Renal cortex interstitium (tissue), 11 donors: ENCODE results near the gene AP2A2. TPM values are rescaled to one million over a fixed set of nuclear protein-coding genes. Genes with fewer than 3 reads are reported as not detected.

Experiments
- DNase-seq, 11 donors: peaks; one replicate each; pipeline ENCODE4 v3.0.0-alpha.2; 2013; ENCODE audit warnings: low read depth in 9 of 11, low spot score in 4 of 11; ENCODE audit errors: extremely low read depth in 1 of 11
- polyA plus RNA-seq, 3 donors: library from polyadenylated mRNA; unstranded; fragments of 120-200 nt; gene quantifications; one replicate each; pipeline ENCODE4 v1.2.1, GENCODE V29; 2013; ENCODE audit not compliant: insufficient read length in 3 of 3

AP2A2 gene
- polyA plus RNA-seq, 3 donors: 105 to 133 (median 108) TPM

- no peak for DNase-seq
These were observed 104.0 kb downstream of the AP2A2 start for GRCh38 chr11:1029654-1030053.

DNA sequence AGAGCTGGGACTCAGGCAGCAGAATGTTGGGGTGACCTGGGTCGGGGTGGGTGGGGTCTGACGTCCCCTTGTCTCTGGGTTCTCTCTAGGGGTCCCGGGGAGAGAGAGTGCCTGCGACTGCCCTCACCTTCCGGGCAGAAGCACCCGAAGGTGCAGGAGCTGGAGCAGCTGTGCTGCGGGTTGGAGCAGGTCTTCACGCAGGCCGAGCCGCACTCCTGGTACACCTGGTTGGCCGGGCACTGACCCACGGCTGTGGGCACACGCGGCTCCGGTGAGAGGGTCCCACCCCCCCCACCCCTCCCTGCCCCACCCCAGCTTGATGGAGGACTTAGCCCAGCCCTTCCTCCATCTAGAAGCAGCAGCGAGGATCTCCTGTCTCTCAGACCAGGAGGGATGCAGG is 104.4 kb downstream of the AP2A2 start:
- DNase-seq: no peak

- DNase-seq: no peak
These were observed 104.9 kb downstream of the AP2A2 start for GRCh38 chr11:1030556-1030955.

DNA sequence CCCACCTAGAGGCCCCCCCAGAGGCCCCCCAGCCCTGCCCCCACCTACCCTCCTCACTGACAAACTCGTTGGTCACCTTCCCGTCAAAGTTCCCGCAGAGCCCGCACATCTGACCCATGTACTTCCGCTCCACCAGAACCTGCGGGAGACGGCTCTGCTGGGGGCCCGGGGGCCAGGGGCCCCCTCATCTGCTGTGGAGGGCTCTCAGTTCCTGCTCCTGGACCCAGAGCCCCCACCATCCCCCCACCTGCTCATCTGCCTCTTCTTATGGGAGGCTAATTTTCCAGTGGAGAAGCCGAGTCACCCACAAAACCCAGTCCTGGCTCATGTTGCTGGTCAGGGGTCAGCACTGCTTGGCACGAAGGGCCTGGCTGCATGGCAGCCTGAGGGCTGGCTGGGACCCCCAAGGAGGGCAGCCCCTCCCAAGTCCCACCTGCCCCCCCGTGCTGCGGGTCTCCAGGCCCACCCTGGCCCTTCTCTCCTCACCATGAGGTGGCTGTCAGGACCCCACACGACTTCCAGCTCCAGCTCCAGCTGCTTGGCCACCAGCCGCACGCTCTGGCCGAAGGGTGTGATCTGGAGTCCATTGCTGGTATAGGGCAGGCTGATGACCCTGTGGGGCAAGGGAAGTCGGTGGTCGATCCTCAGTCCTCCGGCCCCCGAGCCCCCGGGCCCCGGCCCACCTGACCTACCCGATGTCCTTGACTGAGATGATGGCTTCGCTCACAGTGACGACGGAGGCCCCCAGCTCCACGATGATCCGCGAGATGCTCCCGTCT is 105.6 kb downstream of the AP2A2 start:
- no peak for DNase-seq

- DNase-seq: no peak
These were observed 106.7 kb downstream of the AP2A2 start for GRCh38 chr11:1032310-1032891.

DNA sequence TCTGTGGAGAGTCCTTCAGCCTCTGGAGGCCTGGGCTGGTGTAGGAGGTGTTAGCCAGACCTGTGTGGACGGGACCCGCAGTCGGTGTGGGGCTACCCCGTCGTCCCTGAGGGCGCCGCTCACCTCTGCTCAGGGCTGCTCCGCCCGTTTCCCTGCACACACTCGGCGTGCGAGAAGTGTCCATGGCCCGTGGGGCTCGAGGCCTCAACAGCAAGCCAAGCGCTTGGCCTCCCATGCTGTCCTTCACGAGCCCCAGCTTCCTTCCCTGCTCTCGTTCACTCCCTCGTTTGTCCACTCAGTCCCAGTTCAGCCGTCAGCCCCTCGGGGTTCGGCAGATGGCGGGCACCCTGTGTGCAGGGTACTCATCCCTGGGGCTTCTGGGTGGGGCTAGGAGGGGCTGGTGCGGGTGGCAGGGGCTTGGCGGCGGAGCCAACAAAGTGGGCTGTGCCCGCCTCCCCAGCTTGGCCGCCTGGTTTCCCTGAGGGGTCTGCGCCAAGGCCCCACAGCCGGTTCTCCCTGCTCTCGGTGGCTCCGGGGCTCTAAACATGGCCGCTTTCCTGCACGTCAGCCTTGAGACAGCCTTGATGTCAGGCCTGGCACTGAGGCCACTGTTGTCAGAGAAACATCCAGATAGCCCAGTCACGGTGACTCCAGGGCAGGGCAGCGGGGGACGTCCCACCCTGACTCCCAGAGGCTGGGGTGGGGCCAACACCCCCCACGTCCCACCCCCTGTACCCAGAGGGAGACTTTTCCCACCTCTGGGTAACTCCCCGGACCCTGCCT is 107.5 kb downstream of the AP2A2 start:
- DNase-seq: no peak

DNA sequence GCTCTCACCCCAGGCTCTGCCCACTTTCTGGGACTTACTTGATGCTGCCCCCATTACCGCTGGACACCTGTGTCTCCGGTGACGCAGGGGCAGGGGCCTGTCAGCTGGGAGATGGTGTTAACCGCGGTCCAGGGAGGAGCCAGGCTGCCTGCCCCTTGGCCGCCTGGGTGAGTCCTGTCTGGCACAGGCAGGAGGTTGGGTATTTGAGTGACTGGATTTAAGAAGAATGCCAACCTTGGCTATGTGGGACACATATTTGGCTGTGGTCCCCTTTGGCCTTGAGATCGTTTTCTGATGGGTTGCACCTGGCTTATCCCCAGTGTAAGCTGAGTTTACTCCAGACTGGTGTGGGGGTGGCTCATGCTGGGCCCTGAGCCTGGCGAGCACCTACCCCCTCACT is 108.3 kb downstream of the AP2A2 start:
- no peak for DNase-seq

- DNase-seq: no peak
These were observed 109.0 kb downstream of the AP2A2 start for GRCh38 chr11:1034456-1035295.

GRCh38 chr11:1035577-1036283 is 110.1 kb downstream of the AP2A2 start:
- DNase-seq: no peak

- peak in 5 of 11 donors; percentile 12 to 36 (median 25) for DNase-seq
These were observed 110.7 kb downstream of the AP2A2 start, which contains the start of gene MUC6 for GRCh38 chr11:1036303-1036923. MUC6 (minus strand) TSS chr11:1036718; CDS start chr11:1036655, 63 bp downstream.

- DNase-seq: no peak
These were observed 111.3 kb downstream of the AP2A2 start for GRCh38 chr11:1036931-1037330.

DNA sequence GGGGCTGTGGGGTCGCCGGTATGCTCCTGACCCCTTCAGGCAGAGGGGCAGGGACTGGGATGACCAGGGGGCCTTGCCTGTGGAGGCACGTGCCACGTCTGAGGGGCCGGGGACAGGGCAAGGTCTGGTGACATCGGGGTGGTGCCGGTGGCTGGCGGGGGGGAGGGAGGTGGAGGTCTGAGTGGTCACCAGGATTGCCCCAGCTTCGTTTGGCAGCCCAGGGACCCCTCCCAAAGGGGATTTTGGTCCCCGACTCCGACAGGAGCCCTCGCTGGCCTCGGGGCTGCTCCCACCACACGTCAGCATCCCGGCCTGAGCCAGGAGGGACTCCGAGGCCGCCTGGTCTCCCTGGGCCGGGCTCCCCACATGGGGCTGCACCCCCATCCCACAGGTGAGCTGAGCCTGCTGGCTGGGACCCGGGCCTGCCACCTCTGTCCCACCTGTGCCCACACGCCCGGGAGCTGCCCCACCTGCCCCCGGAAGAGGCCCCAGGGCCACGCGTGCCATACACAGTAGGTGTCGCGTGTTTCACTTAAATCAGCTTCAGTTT is 111.9 kb downstream of the AP2A2 start:
- DNase-seq: no peak

- DNase-seq: no peak
These were observed 112.7 kb downstream of the AP2A2 start for GRCh38 chr11:1038361-1038760.

DNA sequence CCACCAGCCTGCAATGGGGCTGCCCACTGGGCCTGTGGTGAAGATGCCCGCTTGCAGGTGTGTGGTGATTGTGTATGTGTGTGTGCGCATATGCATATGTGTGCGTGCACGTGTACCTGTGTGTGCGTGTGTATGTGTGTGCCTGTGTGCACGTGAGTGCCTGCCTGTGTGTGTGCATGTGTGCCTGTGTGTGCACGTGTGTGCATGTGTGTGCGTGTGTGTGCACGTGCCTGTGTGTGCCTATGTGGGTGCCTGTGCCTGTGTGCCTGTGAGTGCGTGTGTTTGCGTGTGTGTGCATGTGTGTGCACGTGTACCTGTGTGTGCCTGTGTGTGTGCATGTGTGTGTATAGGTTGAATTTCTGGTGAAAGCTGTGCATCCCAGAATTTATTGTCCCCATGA is 113.3 kb downstream of the AP2A2 start:
- DNase-seq: no peak

GRCh38 chr11:1039481-1040427 is 114.1 kb downstream of the AP2A2 start:
- DNase-seq: no peak

DNA sequence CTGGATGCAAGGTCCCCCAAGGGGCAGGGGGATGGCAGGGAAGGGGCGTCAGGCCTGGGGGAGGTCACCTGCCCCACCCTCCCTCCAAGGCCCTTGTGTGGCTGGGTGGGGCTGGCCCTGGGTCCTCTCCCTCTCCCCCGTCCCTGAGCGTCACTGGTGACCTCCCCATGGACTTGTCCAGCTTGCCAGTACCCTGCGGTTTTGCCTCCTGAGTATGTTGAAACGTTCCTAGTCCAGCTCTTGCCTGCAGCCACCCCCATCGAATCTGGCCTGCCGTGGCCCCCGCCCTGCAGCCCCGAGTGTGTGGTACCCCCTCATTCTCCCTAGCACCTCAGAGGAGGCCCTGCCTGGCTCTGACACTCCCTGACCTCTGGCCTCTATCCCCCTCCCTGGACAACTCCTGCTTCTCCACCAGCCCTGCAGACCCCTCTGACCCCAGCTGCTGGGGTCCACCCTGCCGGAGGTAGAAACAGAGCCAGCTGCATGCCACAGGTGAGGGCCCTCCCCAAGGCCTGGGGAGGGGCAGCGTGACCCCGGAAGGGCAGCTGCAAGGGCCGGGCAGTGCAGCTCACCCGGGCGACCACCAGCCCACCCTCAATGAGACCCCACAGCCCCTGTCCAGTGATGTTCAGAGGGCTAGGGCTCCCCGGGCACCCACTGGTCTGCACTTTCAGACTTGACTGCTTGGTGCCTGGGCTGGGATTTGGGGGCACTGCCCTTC is 114.9 kb downstream of the AP2A2 start:
- no peak for DNase-seq
